Suprapubic skin (tissue), 4 donors: ENCODE data around the gene SLC1A3. TPM values are rescaled to one million over a fixed set of nuclear protein-coding genes. Genes with fewer than 3 reads are reported as not detected.

Experiments used
- DNase-seq, 2 donors: peaks; one replicate each; pipeline ENCODE4 v3.0.0-alpha.2; 2019; ENCODE audit warnings: low spot score in 2 of 2
- H3K27ac ChIP-seq: fragments of 200-600 bp; sonication (generic); one replicate; pipeline ENCODE4 v1.5.1; 2019
- H3K27me3 ChIP-seq: fragments of 200-600 bp; sonication (generic); one replicate; pipeline ENCODE4 v1.5.1; 2019
- H3K36me3 ChIP-seq: fragments of 200-600 bp; sonication (generic); one replicate; pipeline ENCODE4 v1.5.1; 2019
- H3K4me1 ChIP-seq: fragments of 200-600 bp; sonication (generic); one replicate; pipeline ENCODE4 v1.5.1; 2019
- H3K4me3 ChIP-seq: fragments of 200-600 bp; sonication (generic); one replicate; pipeline ENCODE4 v1.5.1; 2019; ENCODE audit warnings: mild to moderate bottlenecking
- H3K9me3 ChIP-seq: fragments of 200-600 bp; sonication (generic); one replicate; pipeline ENCODE4 v1.5.1; 2019
- CTCF ChIP-seq, 2 donors: fragments of 200-600 bp in 1 of 2; fragments of 450-650 bp in 1 of 2; sonication (generic) in 1 of 2; IDR thresholded peaks; one replicate each; pipeline ENCODE4 v1.5.1; 2016 to 2019; ENCODE audit warnings: antibody characterized with exemption in 2 of 2, mild to moderate bottlenecking in 1 of 2, moderate library complexity in 1 of 2
- EP300 ChIP-seq: sonication (generic); formaldehyde crosslinking; IDR thresholded peaks from one replicate; pipeline ENCODE4 v1.6.1; 2017; ENCODE audit warnings: antibody characterized with exemption
- POLR2A ChIP-seq, 2 donors: fragments of 450-650 bp; IDR thresholded peaks; one replicate each; pipeline ENCODE4 v1.6.1; 2017; ENCODE audit warnings: antibody characterized with exemption in 2 of 2, mild to moderate bottlenecking in 2 of 2, moderate library complexity in 2 of 2
- POLR2AphosphoS5 ChIP-seq, 3 donors: sonication (generic); formaldehyde crosslinking; IDR thresholded peaks; one replicate each; pipeline ENCODE4 v1.6.1; 2017; ENCODE audit warnings: antibody characterized with exemption in 3 of 3
- WGBS: methylation state at CpG from one replicate; pipeline ENCODE4 v1.1.5; 2018; 5-methylcytosine and 5-hydroxymethylcytosine counted together
- total RNA-seq, 4 donors: library from RNA; depleted of rRNA; stranded (reverse); fragments of >200 nt; gene quantifications; one replicate each; pipeline ENCODE4 v1.1.0, GENCODE V29; 2016

The SLC1A3 gene
- total RNA-seq, 4 donors from 2014 or later: 19.8 to 34.2 (median 25.3) TPM

DNA sequence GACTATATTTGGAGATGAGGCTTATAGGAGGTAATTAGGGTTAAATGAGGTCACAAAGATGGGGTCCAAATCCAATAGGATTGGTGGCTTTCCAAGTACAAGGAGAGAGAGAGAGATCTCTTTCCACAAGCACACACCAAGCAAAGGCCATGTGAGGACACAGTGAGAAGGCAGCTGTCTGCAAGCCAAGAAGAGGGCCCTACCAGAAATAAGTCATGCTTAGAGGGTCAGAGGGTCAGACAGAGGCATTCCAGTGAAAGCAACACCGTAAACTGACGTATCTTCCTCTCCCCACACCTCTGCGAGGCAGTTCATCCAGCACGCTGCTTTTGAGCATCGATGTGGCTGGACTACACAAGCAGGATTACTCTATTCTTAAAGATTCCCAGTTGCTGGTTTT lies 87.9 kb downstream of the SLC1A3 start:
- H3K36me3 ChIP-seq: no peaks in the 10 kb centered on the region
- no peak overlapping the region for H3K4me3 ChIP-seq
- no peak overlapping the region for H3K27ac ChIP-seq
- H3K9me3 ChIP-seq: no peaks in the 10 kb centered on the region
- no peaks in the 10 kb centered on the region for H3K27me3 ChIP-seq
- WGBS: 91% methylated on average over 5 of the region's 5 CpGs
- peaks cover 38% of the 10 kb centered on the region for H3K4me1 ChIP-seq
- DNase-seq: no peak
- TF ChIP-seq POLR2AphosphoS5 (IDR thresholded peaks at IDR 0.05): no peak
- TF ChIP-seq CTCF (IDR thresholded peaks at IDR 0.05): no peak
- TF ChIP-seq EP300: no peak
- TF ChIP-seq POLR2A (IDR thresholded peaks at IDR 0.05): no peak

DNA sequence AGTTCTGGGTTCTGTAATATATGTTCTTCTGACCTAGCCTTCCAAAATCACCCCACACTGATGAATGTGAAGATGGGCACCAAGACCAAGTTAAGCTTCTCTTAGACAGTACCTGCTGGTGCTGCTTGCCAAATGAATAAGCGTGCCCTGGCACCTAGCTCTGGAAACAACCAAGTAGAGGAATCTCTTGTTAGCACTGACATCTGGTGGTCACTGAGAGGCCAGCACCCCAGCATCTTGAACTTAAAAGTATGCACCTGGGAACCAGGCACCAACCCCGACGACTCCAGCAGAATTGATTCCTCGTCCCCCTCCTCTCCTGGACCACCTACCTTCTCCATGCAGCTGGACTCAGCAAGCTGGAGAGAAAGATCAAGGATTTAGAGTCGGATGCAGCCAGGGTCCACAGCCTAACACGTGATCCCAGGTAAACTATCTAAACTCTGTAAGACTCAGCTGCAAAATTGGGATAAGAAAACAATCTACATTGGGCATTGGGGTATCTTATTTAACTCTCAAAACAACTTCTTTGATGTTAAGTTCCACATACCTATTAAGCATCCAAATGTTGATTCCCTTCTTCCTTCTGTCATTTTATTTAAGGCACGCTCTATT lies 89.8 kb downstream of the SLC1A3 start:
- H3K9me3 ChIP-seq: no peaks in the 10 kb centered on the region
- H3K4me3 ChIP-seq: no peak overlapping the region
- H3K36me3 ChIP-seq: no peaks in the 10 kb centered on the region
- H3K4me1 ChIP-seq: peaks cover 21% of the 10 kb centered on the region
- 24% methylated on average over 7 of the region's 7 CpGs for WGBS
- no peaks in the 10 kb centered on the region for H3K27me3 ChIP-seq
- TF ChIP-seq EP300 (no peak), POLR2A (IDR thresholded peaks at IDR 0.05) (no peak), POLR2AphosphoS5 (IDR thresholded peaks at IDR 0.05) (no peak), CTCF (IDR thresholded peaks at IDR 0.05) (peak; percentile 23 to 70)
- no peak overlapping the region for H3K27ac ChIP-seq
- DNase-seq: no peak

DNA sequence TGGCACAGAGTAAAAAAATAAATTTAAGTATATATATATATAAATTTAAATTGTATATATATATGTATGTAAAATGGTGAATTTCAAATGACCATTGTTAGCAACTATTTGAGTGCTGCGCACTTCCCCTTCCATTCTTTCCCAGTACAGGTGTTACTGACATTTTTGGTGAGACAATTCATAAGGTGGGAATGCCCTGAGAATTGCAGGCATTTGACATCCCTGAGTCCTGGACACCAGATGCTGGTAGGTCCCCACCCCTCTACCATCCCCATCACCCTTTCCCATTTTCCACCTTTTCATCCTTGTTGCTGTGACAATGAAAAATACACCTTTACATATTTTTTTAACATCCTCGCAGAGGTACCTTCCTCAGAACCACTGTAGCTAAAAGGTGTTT lies 91.6 kb downstream of the SLC1A3 start:
- H3K4me1 ChIP-seq: peaks cover 3% of the 10 kb centered on the region
- 98% methylated on average over 2 of the region's 2 CpGs for WGBS
- no peaks in the 10 kb centered on the region for H3K27me3 ChIP-seq
- H3K4me3 ChIP-seq: no peak overlapping the region
- no peak overlapping the region for H3K27ac ChIP-seq
- TF ChIP-seq EP300 (no peak), POLR2A (IDR thresholded peaks at IDR 0.05) (no peak), CTCF (IDR thresholded peaks at IDR 0.05) (no peak), POLR2AphosphoS5 (IDR thresholded peaks at IDR 0.05) (no peak)
- DNase-seq: no peak
- H3K36me3 ChIP-seq: no peaks in the 10 kb centered on the region
- no peaks in the 10 kb centered on the region for H3K9me3 ChIP-seq

DNA sequence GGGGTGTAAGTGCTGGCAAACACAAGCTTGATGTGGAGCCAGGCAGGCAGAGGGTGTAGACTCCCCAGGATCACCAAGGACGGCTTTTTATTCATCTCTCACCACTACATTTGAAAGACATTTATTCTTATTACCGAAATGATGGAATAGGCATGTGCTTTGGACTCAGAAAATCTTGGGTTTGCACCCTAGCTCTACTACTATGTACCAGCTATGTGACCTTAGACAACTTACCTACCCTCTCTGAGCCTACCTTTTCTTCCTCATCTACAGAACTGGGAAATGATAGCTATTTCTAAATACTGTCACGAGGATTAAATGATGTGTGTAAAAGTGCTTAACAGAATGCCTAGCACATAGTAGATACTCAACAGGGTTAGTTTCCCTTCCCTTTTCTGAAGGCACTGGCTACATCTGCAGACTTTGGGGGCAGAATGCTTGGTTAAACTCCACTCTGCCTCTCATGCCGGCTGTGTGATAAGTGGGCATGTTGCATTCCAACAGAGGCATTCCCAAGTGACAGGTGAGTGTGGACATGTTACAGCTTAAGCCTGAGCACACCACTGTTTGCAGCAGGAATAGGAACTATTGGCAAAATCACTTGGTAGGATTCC lies 94.8 kb downstream of the SLC1A3 start:
- H3K9me3 ChIP-seq: no peaks in the 10 kb centered on the region
- no peak for DNase-seq
- H3K27me3 ChIP-seq: no peaks in the 10 kb centered on the region
- no peaks in the 10 kb centered on the region for H3K4me1 ChIP-seq
- H3K27ac ChIP-seq: no peak overlapping the region
- 72% methylated on average over 4 of the region's 4 CpGs for WGBS
- H3K4me3 ChIP-seq: no peak overlapping the region
- H3K36me3 ChIP-seq: no peaks in the 10 kb centered on the region
- TF ChIP-seq POLR2A (IDR thresholded peaks at IDR 0.05): no peak
- no peak for TF ChIP-seq EP300
- no peak for TF ChIP-seq POLR2AphosphoS5 (IDR thresholded peaks at IDR 0.05)
- TF ChIP-seq CTCF (IDR thresholded peaks at IDR 0.05): no peak

DNA sequence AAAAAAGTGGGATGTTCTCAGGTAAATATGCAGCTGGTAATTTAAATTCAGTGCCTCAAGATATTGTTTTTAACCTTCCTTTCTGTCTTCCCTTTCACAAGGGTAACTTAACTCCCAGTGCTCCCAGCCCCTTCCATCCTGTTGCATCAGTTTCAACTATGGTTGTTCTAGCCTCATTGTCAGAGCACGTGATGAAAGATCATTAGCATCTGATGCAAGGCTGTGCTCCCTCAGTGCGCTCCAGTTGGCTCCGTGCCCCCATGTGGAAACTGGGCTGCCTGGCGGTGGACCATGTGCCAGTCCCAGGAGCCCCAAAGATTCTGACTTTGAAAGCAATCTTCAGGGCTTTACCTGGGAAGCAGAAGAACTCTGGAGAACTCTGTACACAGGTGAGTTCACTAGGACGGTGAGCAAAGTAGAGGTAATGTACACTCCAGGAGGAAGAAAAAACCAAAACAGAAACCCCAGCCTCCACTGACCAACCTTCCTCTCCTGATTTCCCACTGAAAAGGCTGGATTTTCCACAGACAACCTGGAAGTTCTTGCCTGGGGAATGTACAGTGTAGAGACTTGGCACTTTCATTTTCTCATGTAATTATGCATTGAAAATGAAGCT lies 96.9 kb downstream of the SLC1A3 start:
- H3K9me3 ChIP-seq: no peaks in the 10 kb centered on the region
- no peak overlapping the region for H3K4me3 ChIP-seq
- 58% methylated on average over 5 of the region's 5 CpGs for WGBS
- DNase-seq: no peak
- no peaks in the 10 kb centered on the region for H3K27me3 ChIP-seq
- H3K36me3 ChIP-seq: no peaks in the 10 kb centered on the region
- no peaks in the 10 kb centered on the region for H3K4me1 ChIP-seq
- TF ChIP-seq POLR2AphosphoS5 (IDR thresholded peaks at IDR 0.05) (no peak), CTCF (IDR thresholded peaks at IDR 0.05) (no peak), EP300 (no peak), POLR2A (IDR thresholded peaks at IDR 0.05) (no peak)
- H3K27ac ChIP-seq: no peak overlapping the region
